ENCODE data around the gene TMCO6.
"Not testable (repeated sequence)": the region's sequence is repeated elsewhere in the genome, so short reads cannot be mapped to it uniquely, and the experiment has no call there.

Gene TMCO6

DNA sequence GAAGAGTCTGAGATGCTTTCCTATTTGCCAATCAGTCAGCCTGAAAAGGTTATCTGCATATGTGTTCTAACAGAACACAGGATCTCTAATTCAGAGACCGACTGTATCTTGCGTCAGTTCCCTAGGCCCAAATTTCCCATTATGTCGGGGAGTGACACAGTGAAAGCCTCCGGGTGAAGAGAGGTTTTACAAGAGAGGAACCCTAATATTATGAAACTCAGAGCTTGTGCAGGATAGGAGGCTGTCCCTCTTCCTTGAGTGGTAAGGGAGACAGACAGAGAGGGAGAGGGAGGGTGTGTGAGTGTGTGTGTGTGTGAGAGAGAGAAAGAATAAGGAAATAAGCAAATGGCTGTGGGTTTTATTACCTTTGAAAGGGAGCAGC lies 8.2 kb upstream of the TMCO6 start:
- Histone ChIP-seq H3K27me3 (ENCODE audit: low read depth, low read length) (no peaks in the 10 kb centered on the region), H3K9me3 (ENCODE audit: control insufficient read depth in 1 of 2, low read length in 2 of 2) (no peaks in the 10 kb centered on the region), H3K4me1 (ENCODE audit: control insufficient read depth in 1 of 2, insufficient read depth in 2 of 2, low read length in 2 of 2) (peaks cover 0 to 15% of the 10 kb centered on the region in 2 donors), H3K27ac (ENCODE audit: low read length) (peak overlapping the region; percentile 72), H3K4me3 (ENCODE audit: low read depth in 1 of 2, low read length in 2 of 2) (peak overlapping the region; percentile 84 to 86), H3K36me3 (ENCODE audit: control insufficient read depth in 1 of 2, insufficient read depth in 2 of 2, low read length in 2 of 2) (no peaks in the 10 kb centered on the region)

DNA sequence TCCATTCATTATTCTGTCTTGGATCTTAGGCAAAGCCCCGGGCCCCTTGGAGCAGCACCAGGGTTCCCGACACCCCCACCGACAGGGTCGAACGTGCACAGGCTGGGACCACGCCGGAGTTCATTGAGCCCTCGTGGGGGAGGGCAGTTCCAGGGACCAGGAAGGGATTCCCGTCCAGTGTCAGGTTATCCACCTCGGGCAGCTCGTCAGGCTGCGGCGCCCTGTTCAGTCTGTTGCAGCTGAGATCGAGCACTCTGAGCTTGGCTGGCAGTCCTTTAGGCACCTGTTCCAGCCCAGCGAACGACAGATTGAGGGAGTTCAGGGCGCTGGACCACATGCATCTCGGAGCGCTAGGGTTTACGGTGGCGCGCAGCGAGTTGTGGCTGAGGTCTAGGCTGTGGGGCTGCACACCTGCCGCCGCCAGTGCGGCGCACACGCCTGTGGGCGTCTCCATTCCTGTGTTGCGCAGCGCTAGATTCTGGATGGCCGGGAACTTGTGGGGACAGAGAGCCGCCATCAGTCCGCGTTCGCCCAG lies 7.4 kb upstream of the TMCO6 start:
- Histone ChIP-seq H3K4me3 (ENCODE audit: low read depth in 1 of 2, low read length in 2 of 2) (peak overlapping the region; percentile 84 to 86), H3K27me3 (ENCODE audit: low read depth, low read length) (no peaks in the 10 kb centered on the region), H3K4me1 (ENCODE audit: control insufficient read depth in 1 of 2, insufficient read depth in 2 of 2, low read length in 2 of 2) (peaks cover 0 to 15% of the 10 kb centered on the region in 2 donors), H3K36me3 (ENCODE audit: control insufficient read depth in 1 of 2, insufficient read depth in 2 of 2, low read length in 2 of 2) (no peaks in the 10 kb centered on the region), H3K27ac (ENCODE audit: low read length) (peak overlapping the region; percentile 72), H3K9me3 (ENCODE audit: control insufficient read depth in 1 of 2, low read length in 2 of 2) (no peaks in the 10 kb centered on the region)

DNA sequence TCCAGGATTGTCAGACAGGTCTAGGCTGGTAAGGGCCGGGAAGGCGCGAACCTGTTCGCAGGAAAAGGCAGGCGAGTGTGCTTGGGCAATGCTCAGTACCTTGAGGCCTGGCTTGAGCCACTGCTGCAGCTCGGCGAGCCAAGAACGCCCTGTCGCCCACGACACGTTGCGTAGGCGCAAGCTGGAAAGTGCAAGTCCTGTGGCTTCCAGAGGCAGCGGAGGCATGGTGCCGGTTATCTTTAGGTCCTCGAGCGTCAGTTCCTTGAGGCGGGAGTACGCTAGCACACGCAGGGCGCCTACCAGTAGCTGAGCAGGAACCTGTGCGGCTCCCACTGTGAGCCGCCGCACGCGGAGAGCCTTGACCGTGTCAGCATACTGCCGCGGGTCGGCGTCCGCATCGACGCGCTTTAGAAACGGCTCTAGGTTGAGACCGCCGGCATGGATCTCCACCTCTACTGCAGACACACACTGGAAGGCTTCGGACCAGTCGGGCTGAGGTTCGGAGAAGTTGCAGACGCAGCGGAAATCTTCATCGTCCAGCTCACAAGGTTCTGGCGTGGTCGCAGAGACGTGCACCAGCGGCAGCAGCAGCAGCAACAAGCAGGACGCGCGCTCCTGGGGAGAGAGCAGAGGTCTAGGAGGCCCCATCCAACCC lies 6.8 kb upstream of the TMCO6 start:
- no peaks in the 10 kb centered on the region for H3K27me3 ChIP-seq (ENCODE audit: low read depth, low read length)
- peak overlapping the region; percentile 84 to 86 for H3K4me3 ChIP-seq (ENCODE audit: low read depth in 1 of 2, low read length in 2 of 2)
- peaks cover 0 to 15% of the 10 kb centered on the region in 2 donors for H3K4me1 ChIP-seq (ENCODE audit: control insufficient read depth in 1 of 2, insufficient read depth in 2 of 2, low read length in 2 of 2)
- no peaks in the 10 kb centered on the region for H3K36me3 ChIP-seq (ENCODE audit: control insufficient read depth in 1 of 2, insufficient read depth in 2 of 2, low read length in 2 of 2)
- no peaks in the 10 kb centered on the region for H3K9me3 ChIP-seq (ENCODE audit: control insufficient read depth in 1 of 2, low read length in 2 of 2)
- peak overlapping the region; percentile 72 for H3K27ac ChIP-seq (ENCODE audit: low read length)

DNA sequence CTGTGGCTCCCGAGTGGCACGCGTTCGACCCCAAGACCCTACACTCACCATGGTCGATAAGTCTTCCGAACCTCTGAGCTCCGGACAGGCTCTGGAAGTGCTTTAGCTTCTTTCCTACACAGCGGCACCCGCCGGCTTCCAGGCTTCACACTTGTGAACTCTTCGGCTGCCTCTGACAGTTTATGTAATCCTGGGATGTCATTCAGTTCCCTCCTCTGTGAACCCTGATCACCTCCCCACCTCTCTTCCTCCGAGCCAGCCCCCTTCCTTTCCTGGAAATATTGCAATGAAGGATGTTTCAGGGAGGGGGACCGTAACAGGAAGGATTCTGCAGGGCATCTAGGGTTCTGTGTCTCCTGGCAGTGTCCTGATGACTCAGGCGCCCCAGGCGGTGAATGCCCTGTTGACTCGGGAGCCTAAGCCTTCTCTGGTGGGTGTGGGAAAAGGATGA lies 6.2 kb upstream of the TMCO6 start, which contains the start of gene CD14:
Gene CD14 (minus strand): TSS at position 155 of the 451 bp plus-strand sequence. CDS start 104 bp downstream, at position 51.
- no peaks in the 10 kb centered on the region for H3K27me3 ChIP-seq (ENCODE audit: low read depth, low read length)
- H3K9me3 ChIP-seq (ENCODE audit: control insufficient read depth in 1 of 2, low read length in 2 of 2) = no peaks in the 10 kb centered on the region

DNA sequence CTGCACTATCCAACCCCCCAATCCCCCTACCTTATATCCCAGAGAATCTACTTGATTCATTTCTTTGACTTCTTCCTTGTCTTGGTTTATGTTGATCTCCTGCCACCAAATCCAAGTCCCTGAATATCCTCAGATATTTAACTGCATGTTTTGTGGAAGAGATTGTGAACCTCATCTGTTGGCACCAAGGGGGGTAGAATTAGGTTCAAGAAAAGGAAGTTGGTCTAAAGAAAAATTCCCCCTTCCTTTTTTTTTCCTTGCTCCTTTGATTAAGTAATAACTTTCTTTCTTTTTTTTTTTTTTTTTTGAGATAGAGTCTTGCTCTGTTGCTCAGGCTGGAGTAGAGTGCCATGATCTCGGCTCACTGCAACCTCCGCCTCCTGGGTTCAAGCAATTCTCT lies 5.8 kb upstream of the TMCO6 start:
- no peak overlapping the region for H3K27ac ChIP-seq (ENCODE audit: low read length)
- H3K4me1 ChIP-seq (ENCODE audit: control insufficient read depth in 1 of 2, insufficient read depth in 2 of 2, low read length in 2 of 2) = peaks cover 0 to 15% of the 10 kb centered on the region in 2 donors
- no peaks in the 10 kb centered on the region for H3K36me3 ChIP-seq (ENCODE audit: control insufficient read depth in 1 of 2, insufficient read depth in 2 of 2, low read length in 2 of 2)
- no peaks in the 10 kb centered on the region for H3K27me3 ChIP-seq (ENCODE audit: low read depth, low read length)
- H3K4me3 ChIP-seq (ENCODE audit: low read depth in 1 of 2, low read length in 2 of 2) = peak overlapping the region; percentile 84 to 86
- H3K9me3 ChIP-seq (ENCODE audit: control insufficient read depth in 1 of 2, low read length in 2 of 2) = no peaks in the 10 kb centered on the region

More for the DNA sequence above, 6.2 kb upstream of the TMCO6 start, which contains the start of gene CD14:
- peak within 1 kb of the TSS; percentile 84 to 86 for H3K4me3 ChIP-seq (ENCODE audit: low read depth in 1 of 2, low read length in 2 of 2)
- peaks cover 0 to 15% of the 10 kb centered on the region in 2 donors for H3K4me1 ChIP-seq (ENCODE audit: control insufficient read depth in 1 of 2, insufficient read depth in 2 of 2, low read length in 2 of 2)
- H3K36me3 ChIP-seq (ENCODE audit: control insufficient read depth in 1 of 2, insufficient read depth in 2 of 2, low read length in 2 of 2) = no peaks in the 10 kb centered on the region
- peak within 1 kb of the TSS; percentile 72 for H3K27ac ChIP-seq (ENCODE audit: low read length)

DNA sequence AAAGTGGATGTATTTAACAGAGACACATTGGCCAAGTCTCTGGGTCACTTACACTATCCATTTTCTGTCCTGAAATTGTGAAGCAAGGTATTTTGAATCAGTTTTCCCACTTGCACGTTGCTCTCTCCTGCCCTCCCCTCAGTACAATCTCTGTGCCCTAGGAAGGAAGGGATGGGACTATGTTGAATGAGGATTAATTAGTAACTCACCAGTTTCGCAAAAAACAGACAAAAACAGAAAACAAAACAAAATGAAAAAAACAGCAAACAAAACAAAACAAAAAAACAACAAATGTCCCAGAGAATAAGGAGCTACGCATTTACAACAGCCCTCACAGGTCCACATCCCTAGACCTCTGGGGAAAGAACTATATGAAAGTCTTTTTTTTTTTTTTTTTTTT lies 5.1 kb upstream of the TMCO6 start:
- H3K9me3 ChIP-seq (ENCODE audit: control insufficient read depth in 1 of 2, low read length in 2 of 2) = no peaks in the 10 kb centered on the region
- H3K27me3 ChIP-seq (ENCODE audit: low read depth, low read length) = no peaks in the 10 kb centered on the region
- H3K4me3 ChIP-seq (ENCODE audit: low read depth in 1 of 2, low read length in 2 of 2) = no peak overlapping the region
- peaks cover 0 to 15% of the 10 kb centered on the region in 2 donors for H3K4me1 ChIP-seq (ENCODE audit: control insufficient read depth in 1 of 2, insufficient read depth in 2 of 2, low read length in 2 of 2)
- no peaks in the 10 kb centered on the region for H3K36me3 ChIP-seq (ENCODE audit: control insufficient read depth in 1 of 2, insufficient read depth in 2 of 2, low read length in 2 of 2)
- no peak overlapping the region for H3K27ac ChIP-seq (ENCODE audit: low read length)

DNA sequence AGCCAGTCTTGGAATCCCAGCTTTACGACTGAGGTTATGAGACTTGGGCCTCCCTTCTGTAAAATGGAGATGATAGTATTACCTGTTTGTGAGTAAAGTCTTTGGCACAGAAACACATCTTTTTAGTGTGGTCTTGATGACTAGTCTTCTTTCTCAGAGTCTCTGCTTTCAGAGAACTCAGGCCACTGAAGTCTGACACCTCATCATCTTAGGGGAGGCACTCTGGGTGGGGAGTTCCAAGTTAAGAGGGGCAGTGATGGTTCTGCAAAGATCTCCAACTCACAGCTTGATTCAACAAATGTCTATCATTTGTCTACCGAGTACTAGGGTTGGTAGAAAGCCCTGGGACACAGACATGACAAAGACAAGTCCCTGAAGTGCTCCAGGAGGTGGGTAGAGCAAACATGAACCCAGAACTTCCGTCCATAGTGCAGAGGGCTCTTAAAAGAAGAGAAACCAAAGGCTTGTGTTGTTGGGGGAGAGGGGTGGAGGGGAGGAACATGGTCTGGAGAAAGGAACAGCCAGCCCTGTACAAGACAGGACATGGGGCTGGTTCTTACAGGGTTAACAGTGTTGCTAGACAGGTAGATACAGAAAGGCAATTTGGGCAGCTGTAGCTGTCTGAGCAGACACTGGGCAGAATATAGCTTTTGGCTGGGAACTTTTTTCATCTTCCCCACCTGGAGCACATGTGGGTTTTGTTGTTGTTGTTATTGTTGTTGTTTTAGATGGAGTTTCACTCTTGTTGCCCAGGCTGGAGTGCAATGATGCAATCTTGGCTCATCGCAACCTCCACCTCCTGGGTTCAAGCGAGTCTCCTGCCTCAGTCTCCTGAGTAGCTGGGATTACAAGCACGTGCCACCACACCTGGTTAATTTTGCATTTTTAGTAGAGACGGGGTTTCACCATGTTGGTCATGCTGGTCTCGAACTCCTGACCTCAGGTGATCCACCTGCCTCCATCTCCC lies 3.7 kb upstream of the TMCO6 start:
- no peaks in the 10 kb centered on the region for H3K36me3 ChIP-seq (ENCODE audit: control insufficient read depth in 1 of 2, insufficient read depth in 2 of 2, low read length in 2 of 2)
- H3K27me3 ChIP-seq (ENCODE audit: low read depth, low read length) = no peaks in the 10 kb centered on the region
- H3K4me1 ChIP-seq (ENCODE audit: control insufficient read depth in 1 of 2, insufficient read depth in 2 of 2, low read length in 2 of 2) = peaks cover 0 to 15% of the 10 kb centered on the region in 2 donors
- H3K27ac ChIP-seq (ENCODE audit: low read length) = no peak overlapping the region
- no peak overlapping the region for H3K4me3 ChIP-seq (ENCODE audit: low read depth in 1 of 2, low read length in 2 of 2)
- H3K9me3 ChIP-seq (ENCODE audit: control insufficient read depth in 1 of 2, low read length in 2 of 2) = no peaks in the 10 kb centered on the region

DNA sequence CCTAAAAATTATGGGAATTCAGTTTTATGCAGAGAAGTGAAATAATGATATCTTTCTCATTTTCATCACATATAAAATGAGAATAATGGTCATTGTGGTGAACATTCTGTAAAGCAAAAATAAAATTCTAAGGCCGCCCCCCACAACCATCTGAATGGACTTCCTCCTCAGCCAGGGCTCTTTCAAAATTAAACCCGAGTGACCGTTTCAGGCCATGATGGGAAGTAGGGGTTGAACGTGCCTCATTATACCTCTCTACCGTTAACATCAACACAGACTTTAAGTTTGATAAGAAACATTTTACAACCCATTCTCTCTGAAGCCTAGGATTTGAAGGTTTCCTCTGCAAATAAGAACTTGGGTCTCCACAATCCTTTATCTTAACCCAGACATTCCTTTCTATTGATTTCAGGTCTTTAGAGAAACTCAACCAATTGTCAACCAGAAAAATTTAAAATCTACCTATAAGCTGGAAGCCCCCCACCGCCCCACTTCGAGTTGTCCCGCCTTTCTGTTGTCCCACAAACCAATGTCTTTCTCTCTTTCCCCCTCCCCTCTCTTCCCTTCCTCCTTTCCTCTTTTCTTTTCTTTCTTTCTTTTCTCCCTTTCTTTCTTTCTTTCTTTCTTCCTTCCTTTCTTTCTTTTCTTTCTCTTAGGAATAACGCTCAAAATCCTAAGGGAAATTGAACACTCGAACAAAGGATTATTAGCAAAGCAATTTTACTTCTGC lies 1.7 kb upstream of the TMCO6 start:
- Histone ChIP-seq H3K27ac (ENCODE audit: low read length) (no peak overlapping the region), H3K4me3 (ENCODE audit: low read depth in 1 of 2, low read length in 2 of 2) (no peak overlapping the region), H3K9me3 (ENCODE audit: control insufficient read depth in 1 of 2, low read length in 2 of 2) (no peaks in the 10 kb centered on the region), H3K36me3 (ENCODE audit: control insufficient read depth in 1 of 2, insufficient read depth in 2 of 2, low read length in 2 of 2) (peaks cover 0 to under 1% of the 10 kb centered on the region in 2 donors), H3K27me3 (ENCODE audit: low read depth, low read length) (no peaks in the 10 kb centered on the region), H3K4me1 (ENCODE audit: control insufficient read depth in 1 of 2, insufficient read depth in 2 of 2, low read length in 2 of 2) (peaks cover 0 to 5% of the 10 kb centered on the region in 2 donors)

DNA sequence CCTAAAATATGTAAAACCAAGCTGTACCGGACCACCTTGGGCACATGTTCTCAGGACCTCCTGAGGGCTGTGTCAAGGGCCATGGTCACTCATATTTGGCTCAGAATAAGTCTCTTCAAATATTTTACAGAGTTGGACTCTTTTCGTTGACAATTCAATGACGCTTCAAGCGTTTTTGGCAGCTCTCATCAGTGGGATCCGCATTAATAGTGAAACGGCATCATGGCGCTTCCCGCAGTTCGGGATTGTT lies 428 bp upstream of the TMCO6 start:
- H3K9me3 ChIP-seq (ENCODE audit: control insufficient read depth in 1 of 2, low read length in 2 of 2); H3K4me1 ChIP-seq (ENCODE audit: control insufficient read depth in 1 of 2, insufficient read depth in 2 of 2, low read length in 2 of 2); H3K27me3 ChIP-seq (ENCODE audit: low read depth, low read length): not testable (repeated sequence)
- peak overlapping the region; percentile 92 for H3K27ac ChIP-seq (ENCODE audit: low read length)
- peak overlapping the region; percentile 66 to 70 for H3K4me3 ChIP-seq (ENCODE audit: low read depth in 1 of 2, low read length in 2 of 2)
- H3K36me3 ChIP-seq (ENCODE audit: control insufficient read depth in 1 of 2, insufficient read depth in 2 of 2, low read length in 2 of 2) = peaks cover 4 to 12% of the 10 kb centered on the region in 2 donors

DNA sequence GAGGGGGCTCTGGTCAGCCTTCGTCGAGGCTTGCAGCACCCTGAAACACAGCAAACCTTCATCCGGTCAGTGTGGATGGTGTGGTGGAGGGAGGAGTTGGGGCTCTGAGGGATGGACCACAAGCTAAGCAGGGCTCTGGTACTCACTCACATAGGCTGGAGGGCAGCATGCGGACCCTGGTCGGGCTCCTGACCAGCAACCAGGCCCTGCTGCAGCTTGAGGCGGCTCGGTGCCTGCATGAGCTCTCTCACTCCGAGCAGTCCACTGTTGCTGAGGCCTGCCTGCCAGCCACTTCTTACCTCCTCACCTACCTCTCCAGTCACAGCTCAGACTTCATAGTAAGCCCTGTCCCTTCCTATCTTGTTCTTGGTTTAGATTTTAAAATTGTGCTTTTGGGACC lies 2.5 kb downstream of the TMCO6 start:
- Histone ChIP-seq H3K36me3 (ENCODE audit: control insufficient read depth in 1 of 2, insufficient read depth in 2 of 2, low read length in 2 of 2) (peaks cover 21 to 31% of the 10 kb centered on the region in 2 donors), H3K9me3 (ENCODE audit: control insufficient read depth in 1 of 2, low read length in 2 of 2) (no peaks in the 10 kb centered on the region), H3K4me3 (ENCODE audit: low read depth in 1 of 2, low read length in 2 of 2) (no peak overlapping the region), H3K4me1 (ENCODE audit: control insufficient read depth in 1 of 2, insufficient read depth in 2 of 2, low read length in 2 of 2) (peaks cover 5 to 18% of the 10 kb centered on the region in 2 donors), H3K27me3 (ENCODE audit: low read depth, low read length) (no peaks in the 10 kb centered on the region), H3K27ac (ENCODE audit: low read length) (no peak overlapping the region)

DNA sequence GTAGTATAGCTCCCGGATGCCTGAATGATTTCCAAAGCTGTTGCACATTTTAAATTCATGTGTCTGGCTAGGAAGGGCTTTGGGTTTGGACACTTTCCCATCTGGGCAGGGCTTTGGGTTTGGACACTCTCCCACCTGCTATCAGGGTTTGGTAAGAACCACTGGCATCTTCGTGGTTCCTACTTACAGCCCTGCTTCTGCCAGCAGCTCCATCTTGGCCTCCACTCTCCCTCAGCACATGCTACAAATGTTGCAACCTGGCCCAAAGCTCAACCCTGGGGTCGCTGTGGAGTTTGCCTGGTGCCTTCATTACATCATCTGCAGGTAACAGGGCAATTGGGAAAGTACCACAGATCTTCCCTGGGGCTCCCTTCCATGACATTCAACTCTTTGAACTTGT lies 3.5 kb downstream of the TMCO6 start:
- Histone ChIP-seq H3K36me3 (ENCODE audit: control insufficient read depth in 1 of 2, insufficient read depth in 2 of 2, low read length in 2 of 2) (peaks cover 21 to 31% of the 10 kb centered on the region in 2 donors), H3K27me3 (ENCODE audit: low read depth, low read length) (no peaks in the 10 kb centered on the region), H3K27ac (ENCODE audit: low read length) (no peak overlapping the region), H3K4me1 (ENCODE audit: control insufficient read depth in 1 of 2, insufficient read depth in 2 of 2, low read length in 2 of 2) (peaks cover 6 to 21% of the 10 kb centered on the region in 2 donors), H3K9me3 (ENCODE audit: control insufficient read depth in 1 of 2, low read length in 2 of 2) (no peaks in the 10 kb centered on the region), H3K4me3 (ENCODE audit: low read depth in 1 of 2, low read length in 2 of 2) (no peak overlapping the region)
